ENCODE results near the gene LRRC7. TPM values are rescaled to one million over a fixed set of nuclear protein-coding genes. Genes with fewer than 3 reads are reported as not detected.

The LRRC7 gene
- total RNA-seq: 1 to 10 TPM in 2 of 6 donors, under 1 TPM in 4; 0.12 to 2.2 (median 0.38) TPM
- polyA plus RNA-seq: 1 to 10 TPM; 1.6 to 1.7 TPM

GRCh38 chr1:69567652-69568420 lies at the start of gene LRRC7:
Gene LRRC7, plus strand, starts transcription at chr1:69567922. Its CDS starts 718 bp downstream, at chr1:69568640.
- no peaks in the 10 kb centered on the region for H3K9me3 ChIP-seq
- no peak for TF ChIP-seq CTCF (IDR thresholded peaks at IDR 0.05)
- FAIRE-seq (no peak), DNase-seq (peak in 5 of 6 donors; percentile 10 to 77 (median 20)), ATAC-seq (peak; percentile 44 to 60 (median 60))
- no peaks in the 10 kb centered on the region for H3K4me1 ChIP-seq
- peaks cover 0 to 5% (median 0%) of the 10 kb centered on the region in 4 donors for H3K27me3 ChIP-seq
- intact Hi-C loops (cut with DNase I): no loop called here
- no peaks in the 10 kb centered on the region for H3K36me3 ChIP-seq
- peak within 1 kb of the TSS in 1 of 4 donors; percentile 37 for H3K27ac ChIP-seq
- whole genome bisulfite sequencing, 2 donors: 1% methylated on average over 47 to 62 of the region's 62 CpGs
- peak within 1 kb of the TSS; percentile 33 to 58 (median 48) for H3K4me3 ChIP-seq

GRCh38 chr1:69519006-69519405 lies 48.7 kb upstream of the LRRC7 start:
- TF ChIP-seq CTCF (IDR thresholded peaks at IDR 0.05): no peak
- Histone ChIP-seq H3K4me1 (no peaks in the 10 kb centered on the region), H3K4me3 (no peak overlapping the region), H3K27me3 (no peaks in the 10 kb centered on the region), H3K36me3 (no peaks in the 10 kb centered on the region), H3K9me3 (no peaks in the 10 kb centered on the region), H3K27ac (no peak overlapping the region)
- DNase-seq: no peak
- intact Hi-C loops (cut with DNase I): no loop called here
- ATAC-seq: no peak
- WGBS, 2 donors: 68 to 78% methylated on average over 3 of the region's 3 CpGs
- no peak for FAIRE-seq

- WGBS, 2 donors: 41 to 52% methylated on average over 5 of the region's 5 CpGs
- intact Hi-C loops (cut with DNase I): no loop called here
- no peak for FAIRE-seq
Measured at GRCh38 chr1:69520326-69520725, 47.4 kb upstream of the LRRC7 start.

GRCh38 chr1:69523032-69523431 lies 44.7 kb upstream of the LRRC7 start:
- Histone ChIP-seq H3K4me1 (no peaks in the 10 kb centered on the region), H3K9me3 (no peaks in the 10 kb centered on the region), H3K27me3 (no peaks in the 10 kb centered on the region), H3K36me3 (no peaks in the 10 kb centered on the region), H3K27ac (no peak overlapping the region), H3K4me3 (no peak overlapping the region)
- no peak for TF ChIP-seq CTCF (IDR thresholded peaks at IDR 0.05)
- no peak for FAIRE-seq
- DNase-seq: no peak
- WGBS, 2 donors: 58 to 71% methylated on average over 1 of the region's 1 CpG
- ATAC-seq: peak in 1 of 4 donors; percentile 30
- intact Hi-C loops (cut with DNase I): no loop called here

More at GRCh38 chr1:69520326-69520725, 47.4 kb upstream of the LRRC7 start:
- no peak for TF ChIP-seq CTCF (IDR thresholded peaks at IDR 0.05)
- H3K9me3 ChIP-seq: no peaks in the 10 kb centered on the region
- no peak overlapping the region for H3K4me3 ChIP-seq
- DNase-seq (no peak), ATAC-seq (no peak)
- no peaks in the 10 kb centered on the region for H3K4me1 ChIP-seq
- no peak overlapping the region for H3K27ac ChIP-seq
- no peaks in the 10 kb centered on the region for H3K27me3 ChIP-seq
- no peaks in the 10 kb centered on the region for H3K36me3 ChIP-seq

GRCh38 chr1:69523461-69523860 lies 44.3 kb upstream of the LRRC7 start:
- Histone ChIP-seq H3K4me3 (no peak overlapping the region), H3K36me3 (no peaks in the 10 kb centered on the region), H3K27me3 (no peaks in the 10 kb centered on the region), H3K4me1 (no peaks in the 10 kb centered on the region), H3K9me3 (no peaks in the 10 kb centered on the region), H3K27ac (no peak overlapping the region)
- no peak for ATAC-seq
- WGBS, 2 donors: 53 to 76% methylated on average over 7 of the region's 7 CpGs
- intact Hi-C loops (cut with DNase I): no loop called here
- no peak for DNase-seq
- no peak for TF ChIP-seq CTCF (IDR thresholded peaks at IDR 0.05)
- FAIRE-seq: no peak

Measured in pancreas (tissue), 10 donors.